Chondrocyte (in vitro differentiated cells): ENCODE results near the gene FRMD3. TPM values are rescaled to one million over a fixed set of nuclear protein-coding genes. Genes with fewer than 3 reads are reported as not detected.

ENCODE experiments used
- DNase-seq: peaks from one replicate; pipeline ENCODE4 v3.0.0; 2021; ENCODE audit warnings: mixed read lengths, low spot score
- H3K27ac Mint-ChIP-seq: one replicate; pipeline ENCODE4 v1.8.0; 2021; ENCODE audit warnings: mild to moderate bottlenecking, moderate library complexity, mixed read lengths; ENCODE audit not compliant: unreplicated experiment
- H3K27me3 Mint-ChIP-seq: 2 replicates; pipeline ENCODE4 v1.8.0; 2021; ENCODE audit warnings: low read depth, mixed read lengths
- H3K36me3 Mint-ChIP-seq: 2 replicates; pipeline ENCODE4 v1.8.0; 2021; ENCODE audit warnings: low read depth, mixed read lengths
- H3K4me1 Mint-ChIP-seq: 2 replicates; pipeline ENCODE4 v1.8.0; 2021; ENCODE audit warnings: low read depth, mild to moderate bottlenecking, mixed read lengths
- H3K4me3 Mint-ChIP-seq: one replicate; pipeline ENCODE4 v1.8.0; 2021; ENCODE audit warnings: mild to moderate bottlenecking, moderate library complexity, mixed read lengths; ENCODE audit not compliant: unreplicated experiment
- H3K9me3 Mint-ChIP-seq: 2 replicates; pipeline ENCODE4 v1.8.0; 2021; ENCODE audit warnings: low read depth, mixed read lengths
- total RNA-seq: library from RNA; stranded (reverse); gene quantifications from 3 replicates; pipeline ENCODE4 v1.2.1, GENCODE V29; 2021
- TF ChIP-seq, protein P1 (sequence below): fragments of 200-600 bp; sonication (generic); IDR thresholded peaks from 2 replicates; pipeline ENCODE4 v1.5.0; 2021; ENCODE audit warnings: antibody characterized with exemption, mild to moderate bottlenecking, moderate library complexity

The FRMD3 gene
- total RNA-seq, 1 donor from 2014 or later = 1.1 TPM

DNA sequence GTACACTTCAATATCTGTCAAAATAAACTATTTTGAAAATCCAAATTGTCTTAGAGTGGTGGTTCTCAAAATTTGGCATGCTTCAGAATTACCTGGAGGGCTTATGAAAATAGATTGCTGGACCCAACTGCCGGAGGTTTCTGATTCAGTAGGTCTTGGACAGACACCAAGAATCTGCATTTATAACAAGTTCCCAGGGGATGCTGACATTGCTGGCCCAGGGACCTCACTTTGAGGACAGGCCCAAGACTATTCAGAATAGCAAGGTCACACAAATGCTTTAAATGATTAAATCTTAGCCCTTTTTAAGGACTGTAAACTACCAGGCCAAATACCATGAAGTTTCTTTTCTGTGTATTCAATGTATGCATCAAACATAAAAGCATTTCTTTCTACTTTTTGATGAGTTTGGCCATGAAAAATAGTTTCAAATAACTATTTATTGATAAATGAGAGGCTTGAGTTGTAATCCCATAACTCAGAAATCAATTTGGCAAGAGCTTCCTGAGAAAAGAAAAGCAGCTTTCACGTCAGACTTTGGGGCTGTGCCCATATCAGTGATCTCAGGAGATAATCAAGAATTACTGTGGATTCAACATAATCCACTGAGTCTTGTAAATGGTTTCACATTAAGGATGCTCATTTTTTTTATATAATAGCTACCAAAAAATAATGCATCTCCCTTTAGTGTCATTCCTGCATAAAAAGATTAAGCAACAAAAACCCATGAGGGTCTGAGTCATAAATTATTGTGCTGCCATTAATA is 191.4 kb downstream of the FRMD3 start:
- no peaks in the 10 kb centered on the region for H3K36me3 Mint-ChIP-seq
- peaks cover 6% of the 10 kb centered on the region for H3K4me1 Mint-ChIP-seq
- TF ChIP-seq, protein P1, sequence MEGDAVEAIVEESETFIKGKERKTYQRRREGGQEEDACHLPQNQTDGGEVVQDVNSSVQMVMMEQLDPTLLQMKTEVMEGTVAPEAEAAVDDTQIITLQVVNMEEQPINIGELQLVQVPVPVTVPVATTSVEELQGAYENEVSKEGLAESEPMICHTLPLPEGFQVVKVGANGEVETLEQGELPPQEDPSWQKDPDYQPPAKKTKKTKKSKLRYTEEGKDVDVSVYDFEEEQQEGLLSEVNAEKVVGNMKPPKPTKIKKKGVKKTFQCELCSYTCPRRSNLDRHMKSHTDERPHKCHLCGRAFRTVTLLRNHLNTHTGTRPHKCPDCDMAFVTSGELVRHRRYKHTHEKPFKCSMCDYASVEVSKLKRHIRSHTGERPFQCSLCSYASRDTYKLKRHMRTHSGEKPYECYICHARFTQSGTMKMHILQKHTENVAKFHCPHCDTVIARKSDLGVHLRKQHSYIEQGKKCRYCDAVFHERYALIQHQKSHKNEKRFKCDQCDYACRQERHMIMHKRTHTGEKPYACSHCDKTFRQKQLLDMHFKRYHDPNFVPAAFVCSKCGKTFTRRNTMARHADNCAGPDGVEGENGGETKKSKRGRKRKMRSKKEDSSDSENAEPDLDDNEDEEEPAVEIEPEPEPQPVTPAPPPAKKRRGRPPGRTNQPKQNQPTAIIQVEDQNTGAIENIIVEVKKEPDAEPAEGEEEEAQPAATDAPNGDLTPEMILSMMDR = no peak
- no peak for DNase-seq
- no peak overlapping the region for H3K27ac Mint-ChIP-seq
- H3K9me3 Mint-ChIP-seq = no peaks in the 10 kb centered on the region
- no peaks in the 10 kb centered on the region for H3K27me3 Mint-ChIP-seq
- no peak overlapping the region for H3K4me3 Mint-ChIP-seq

- no peaks in the 10 kb centered on the region for H3K9me3 Mint-ChIP-seq
- no peak overlapping the region for H3K4me3 Mint-ChIP-seq
- H3K4me1 Mint-ChIP-seq = peaks cover 6% of the 10 kb centered on the region
- no peaks in the 10 kb centered on the region for H3K27me3 Mint-ChIP-seq
- DNase-seq = no peak
- TF ChIP-seq, protein P1 = no peak
- no peak overlapping the region for H3K27ac Mint-ChIP-seq
- H3K36me3 Mint-ChIP-seq = no peaks in the 10 kb centered on the region
Observed at GRCh38 chr9:83343366-83343999, 194.7 kb downstream of the FRMD3 start.

GRCh38 chr9:83342731-83343130 is 195.5 kb downstream of the FRMD3 start:
- no peak for DNase-seq
- no peak overlapping the region for H3K27ac Mint-ChIP-seq
- H3K27me3 Mint-ChIP-seq = no peaks in the 10 kb centered on the region
- TF ChIP-seq, protein P1 = no peak
- no peak overlapping the region for H3K4me3 Mint-ChIP-seq
- H3K36me3 Mint-ChIP-seq = no peaks in the 10 kb centered on the region
- H3K9me3 Mint-ChIP-seq = no peaks in the 10 kb centered on the region
- peaks cover 6% of the 10 kb centered on the region for H3K4me1 Mint-ChIP-seq

GRCh38 chr9:83342006-83342405 is 196.2 kb downstream of the FRMD3 start:
- Mint-ChIP-seq H3K27me3 (no peaks in the 10 kb centered on the region), H3K36me3 (no peaks in the 10 kb centered on the region), H3K9me3 (no peaks in the 10 kb centered on the region), H3K27ac (no peak overlapping the region), H3K4me1 (peaks cover 6% of the 10 kb centered on the region), H3K4me3 (no peak overlapping the region)
- TF ChIP-seq, protein P1 = no peak
- DNase-seq = no peak

- DNase-seq = no peak
- no peak overlapping the region for H3K4me3 Mint-ChIP-seq
- TF ChIP-seq, protein P1 = no peak
- no peaks in the 10 kb centered on the region for H3K36me3 Mint-ChIP-seq
- H3K27me3 Mint-ChIP-seq = no peaks in the 10 kb centered on the region
- no peaks in the 10 kb centered on the region for H3K9me3 Mint-ChIP-seq
- H3K4me1 Mint-ChIP-seq = no peaks in the 10 kb centered on the region
- no peak overlapping the region for H3K27ac Mint-ChIP-seq
Observed at GRCh38 chr9:83340451-83340850, 197.8 kb downstream of the FRMD3 start.
